Right lobe of liver (tissue), 4 donors: ENCODE data around the gene STH.

Experiments
- POLR2A ChIP-seq: fragments of 450-650 bp; IDR thresholded peaks from one replicate; pipeline ENCODE4 v1.6.1; 2017; ENCODE audit warnings: antibody characterized with exemption, mild to moderate bottlenecking
- TF ChIP-seq, protein P1 (sequence below), 4 donors: fragments of 200-600 bp in 3 of 4; fragments of 450-650 bp in 1 of 4; IDR thresholded peaks; one replicate each; pipeline versions ENCODE4 v1.5.1 to v1.8.0; 2016 to 2022; ENCODE audit warnings: antibody characterized with exemption in 4 of 4, mild to moderate bottlenecking in 2 of 4
- donor health status: DM: no; HTN: no; CAD: no.
- donor health status: DM: no; HTN: no; CAD: no.
- donor health status: DM: no; HTN: yes; CAD: no.

DNA sequence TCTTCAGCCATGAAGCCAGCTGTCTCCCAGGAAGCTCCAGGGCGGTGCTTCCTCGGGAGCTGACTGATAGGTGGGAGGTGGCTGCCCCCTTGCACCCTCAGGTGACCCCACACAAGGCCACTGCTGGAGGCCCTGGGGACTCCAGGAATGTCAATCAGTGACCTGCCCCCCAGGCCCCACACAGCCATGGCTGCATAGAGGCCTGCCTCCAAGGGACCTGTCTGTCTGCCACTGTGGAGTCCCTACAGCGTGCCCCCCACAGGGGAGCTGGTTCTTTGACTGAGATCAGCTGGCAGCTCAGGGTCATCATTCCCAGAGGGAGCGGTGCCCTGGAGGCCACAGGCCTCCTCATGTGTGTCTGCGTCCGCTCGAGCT is 14.1 kb downstream of the STH start:
- TF ChIP-seq, protein P1, sequence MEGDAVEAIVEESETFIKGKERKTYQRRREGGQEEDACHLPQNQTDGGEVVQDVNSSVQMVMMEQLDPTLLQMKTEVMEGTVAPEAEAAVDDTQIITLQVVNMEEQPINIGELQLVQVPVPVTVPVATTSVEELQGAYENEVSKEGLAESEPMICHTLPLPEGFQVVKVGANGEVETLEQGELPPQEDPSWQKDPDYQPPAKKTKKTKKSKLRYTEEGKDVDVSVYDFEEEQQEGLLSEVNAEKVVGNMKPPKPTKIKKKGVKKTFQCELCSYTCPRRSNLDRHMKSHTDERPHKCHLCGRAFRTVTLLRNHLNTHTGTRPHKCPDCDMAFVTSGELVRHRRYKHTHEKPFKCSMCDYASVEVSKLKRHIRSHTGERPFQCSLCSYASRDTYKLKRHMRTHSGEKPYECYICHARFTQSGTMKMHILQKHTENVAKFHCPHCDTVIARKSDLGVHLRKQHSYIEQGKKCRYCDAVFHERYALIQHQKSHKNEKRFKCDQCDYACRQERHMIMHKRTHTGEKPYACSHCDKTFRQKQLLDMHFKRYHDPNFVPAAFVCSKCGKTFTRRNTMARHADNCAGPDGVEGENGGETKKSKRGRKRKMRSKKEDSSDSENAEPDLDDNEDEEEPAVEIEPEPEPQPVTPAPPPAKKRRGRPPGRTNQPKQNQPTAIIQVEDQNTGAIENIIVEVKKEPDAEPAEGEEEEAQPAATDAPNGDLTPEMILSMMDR (IDR thresholded peaks at IDR 0.05): no peak
- no peak for TF ChIP-seq POLR2A
